Hepatocyte (in vitro differentiated cells): ENCODE data around the gene CPED1.

Experiments used
- EZH2phosphoT487 ChIP-seq: fragments of 200-600 bp; sonication (generic); IDR thresholded peaks from one replicate; pipeline ENCODE4 v1.6.1; 2018; ENCODE audit warnings: antibody characterized with exemption, mild to moderate bottlenecking, low read depth, moderate library complexity; ENCODE audit not compliant: unreplicated experiment, severe bottlenecking
- TF ChIP-seq, protein P1 (sequence below): fragments of 200-600 bp; sonication (generic); IDR thresholded peaks from 2 replicates; pipeline ENCODE4 v1.5.1; 2016; ENCODE audit warnings: antibody characterized with exemption, mild to moderate bottlenecking; ENCODE audit not compliant: poor library complexity

DNA sequence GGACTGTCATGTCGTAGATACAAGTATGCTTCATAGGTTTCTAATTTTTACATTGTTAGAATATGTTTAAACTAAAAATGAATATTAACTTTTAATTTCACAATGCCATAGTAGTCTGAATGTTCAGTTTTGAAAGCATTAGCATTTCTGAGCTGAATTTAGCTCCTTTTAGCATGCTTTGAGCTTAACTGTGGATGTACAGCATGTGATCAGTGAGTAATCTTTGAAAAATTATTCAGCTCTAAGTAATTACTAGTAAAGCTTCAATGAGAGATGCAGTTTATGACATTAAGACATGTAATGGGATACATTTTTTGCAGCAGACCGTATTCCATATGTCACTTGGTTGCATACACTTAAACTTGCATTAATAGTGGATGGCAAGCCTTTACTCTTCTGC is 226.1 kb downstream of the CPED1 start:
- TF ChIP-seq, protein P1, sequence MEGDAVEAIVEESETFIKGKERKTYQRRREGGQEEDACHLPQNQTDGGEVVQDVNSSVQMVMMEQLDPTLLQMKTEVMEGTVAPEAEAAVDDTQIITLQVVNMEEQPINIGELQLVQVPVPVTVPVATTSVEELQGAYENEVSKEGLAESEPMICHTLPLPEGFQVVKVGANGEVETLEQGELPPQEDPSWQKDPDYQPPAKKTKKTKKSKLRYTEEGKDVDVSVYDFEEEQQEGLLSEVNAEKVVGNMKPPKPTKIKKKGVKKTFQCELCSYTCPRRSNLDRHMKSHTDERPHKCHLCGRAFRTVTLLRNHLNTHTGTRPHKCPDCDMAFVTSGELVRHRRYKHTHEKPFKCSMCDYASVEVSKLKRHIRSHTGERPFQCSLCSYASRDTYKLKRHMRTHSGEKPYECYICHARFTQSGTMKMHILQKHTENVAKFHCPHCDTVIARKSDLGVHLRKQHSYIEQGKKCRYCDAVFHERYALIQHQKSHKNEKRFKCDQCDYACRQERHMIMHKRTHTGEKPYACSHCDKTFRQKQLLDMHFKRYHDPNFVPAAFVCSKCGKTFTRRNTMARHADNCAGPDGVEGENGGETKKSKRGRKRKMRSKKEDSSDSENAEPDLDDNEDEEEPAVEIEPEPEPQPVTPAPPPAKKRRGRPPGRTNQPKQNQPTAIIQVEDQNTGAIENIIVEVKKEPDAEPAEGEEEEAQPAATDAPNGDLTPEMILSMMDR = no peak
- TF ChIP-seq EZH2phosphoT487 = no peak
